ENCODE results near the gene HBZ. TPM values are rescaled to one million over a fixed set of nuclear protein-coding genes. Genes with fewer than 3 reads are reported as not detected.
A peak's percentile ranks its signal among the peaks of the same experiment; 100 is the strongest.

HBZ gene
- total and polyA plus RNA-seq, 9 of the 15 experiments (the other 6 are each of a cell fraction or from before 2014, with no cell fraction given), result 58.0 to 610 (median 113) TPM

DNA sequence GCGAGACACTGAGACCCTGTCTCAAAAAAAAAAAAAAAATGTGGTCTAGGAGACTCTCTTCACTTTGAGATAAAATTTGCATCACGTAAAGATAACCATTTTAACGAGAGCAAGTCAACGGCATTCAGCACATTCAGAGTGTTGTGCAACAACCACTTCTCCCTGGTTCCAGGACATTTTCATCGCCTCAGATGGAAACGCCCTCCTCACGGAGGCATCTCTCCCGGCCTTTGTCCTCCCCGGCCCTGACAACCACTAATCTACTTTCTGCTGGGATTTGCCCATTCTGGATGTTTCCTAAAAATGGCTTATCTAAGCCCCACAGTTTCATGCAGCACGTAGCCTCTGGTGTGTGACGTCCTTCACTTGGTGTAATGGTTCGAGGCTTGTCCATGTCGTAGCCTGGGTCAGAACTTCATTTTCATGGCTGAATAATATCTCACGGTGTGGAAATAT, 7.6 kb upstream of the HBZ start (continued):
- no peak for TF ChIP-seq IRF2 (CRISPR knock-in tag; IDR thresholded peaks at IDR 0.05)
- TF ChIP-seq, protein P1, sequence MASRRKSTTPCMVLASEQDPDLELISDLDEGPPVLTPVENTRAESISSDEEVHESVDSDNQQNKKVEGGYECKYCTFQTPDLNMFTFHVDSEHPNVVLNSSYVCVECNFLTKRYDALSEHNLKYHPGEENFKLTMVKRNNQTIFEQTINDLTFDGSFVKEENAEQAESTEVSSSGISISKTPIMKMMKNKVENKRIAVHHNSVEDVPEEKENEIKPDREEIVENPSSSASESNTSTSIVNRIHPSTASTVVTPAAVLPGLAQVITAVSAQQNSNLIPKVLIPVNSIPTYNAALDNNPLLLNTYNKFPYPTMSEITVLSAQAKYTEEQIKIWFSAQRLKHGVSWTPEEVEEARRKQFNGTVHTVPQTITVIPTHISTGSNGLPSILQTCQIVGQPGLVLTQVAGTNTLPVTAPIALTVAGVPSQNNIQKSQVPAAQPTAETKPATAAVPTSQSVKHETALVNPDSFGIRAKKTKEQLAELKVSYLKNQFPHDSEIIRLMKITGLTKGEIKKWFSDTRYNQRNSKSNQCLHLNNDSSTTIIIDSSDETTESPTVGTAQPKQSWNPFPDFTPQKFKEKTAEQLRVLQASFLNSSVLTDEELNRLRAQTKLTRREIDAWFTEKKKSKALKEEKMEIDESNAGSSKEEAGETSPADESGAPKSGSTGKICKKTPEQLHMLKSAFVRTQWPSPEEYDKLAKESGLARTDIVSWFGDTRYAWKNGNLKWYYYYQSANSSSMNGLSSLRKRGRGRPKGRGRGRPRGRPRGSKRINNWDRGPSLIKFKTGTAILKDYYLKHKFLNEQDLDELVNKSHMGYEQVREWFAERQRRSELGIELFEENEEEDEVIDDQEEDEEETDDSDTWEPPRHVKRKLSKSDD (conservative IDR thresholded peaks at IDR 0.05; ENCODE audit: low read length), result no peak
- no peak for TF ChIP-seq ETV1 (tag; conservative IDR thresholded peaks at IDR 0.05; ENCODE audit: low read depth)
- TF ChIP-seq CTBP1 (IDR thresholded peaks at IDR 0.05; ENCODE audit: borderline replicate concordance), result peak; percentile 81; the same call in 1 of the 2 replicates
- TF ChIP-seq, protein P2, sequence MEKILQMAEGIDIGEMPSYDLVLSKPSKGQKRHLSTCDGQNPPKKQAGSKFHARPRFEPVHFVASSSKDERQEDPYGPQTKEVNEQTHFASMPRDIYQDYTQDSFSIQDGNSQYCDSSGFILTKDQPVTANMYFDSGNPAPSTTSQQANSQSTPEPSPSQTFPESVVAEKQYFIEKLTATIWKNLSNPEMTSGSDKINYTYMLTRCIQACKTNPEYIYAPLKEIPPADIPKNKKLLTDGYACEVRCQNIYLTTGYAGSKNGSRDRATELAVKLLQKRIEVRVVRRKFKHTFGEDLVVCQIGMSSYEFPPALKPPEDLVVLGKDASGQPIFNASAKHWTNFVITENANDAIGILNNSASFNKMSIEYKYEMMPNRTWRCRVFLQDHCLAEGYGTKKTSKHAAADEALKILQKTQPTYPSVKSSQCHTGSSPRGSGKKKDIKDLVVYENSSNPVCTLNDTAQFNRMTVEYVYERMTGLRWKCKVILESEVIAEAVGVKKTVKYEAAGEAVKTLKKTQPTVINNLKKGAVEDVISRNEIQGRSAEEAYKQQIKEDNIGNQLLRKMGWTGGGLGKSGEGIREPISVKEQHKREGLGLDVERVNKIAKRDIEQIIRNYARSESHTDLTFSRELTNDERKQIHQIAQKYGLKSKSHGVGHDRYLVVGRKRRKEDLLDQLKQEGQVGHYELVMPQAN (IDR thresholded peaks at IDR 0.05; ENCODE audit: borderline replicate concordance), result 0 out of 2 replicates have a peak, but pooled peaks have one; percentile 11
- TF ChIP-seq, protein P3, sequence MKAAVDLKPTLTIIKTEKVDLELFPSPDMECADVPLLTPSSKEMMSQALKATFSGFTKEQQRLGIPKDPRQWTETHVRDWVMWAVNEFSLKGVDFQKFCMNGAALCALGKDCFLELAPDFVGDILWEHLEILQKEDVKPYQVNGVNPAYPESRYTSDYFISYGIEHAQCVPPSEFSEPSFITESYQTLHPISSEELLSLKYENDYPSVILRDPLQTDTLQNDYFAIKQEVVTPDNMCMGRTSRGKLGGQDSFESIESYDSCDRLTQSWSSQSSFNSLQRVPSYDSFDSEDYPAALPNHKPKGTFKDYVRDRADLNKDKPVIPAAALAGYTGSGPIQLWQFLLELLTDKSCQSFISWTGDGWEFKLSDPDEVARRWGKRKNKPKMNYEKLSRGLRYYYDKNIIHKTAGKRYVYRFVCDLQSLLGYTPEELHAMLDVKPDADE (conservative IDR thresholded peaks at IDR 0.05; ENCODE audit: control insufficient read depth, low read depth, low read length), result no peak
- TF ChIP-seq TOE1 (IDR thresholded peaks at IDR 0.05; ENCODE audit: borderline replicate concordance), result no peak
- TF ChIP-seq TOE1 (CRISPR knock-in tag; IDR thresholded peaks at IDR 0.05; ENCODE audit: borderline replicate concordance, low read depth), result no peak
- TF ChIP-seq TAF1 (IDR thresholded peaks at IDR 0.05; ENCODE audit: control insufficient read depth, extremely low read depth, insufficient read depth, low read length, severe bottlenecking), result no peak
- no peak for TF ChIP-seq ZNF695 (CRISPR knock-in tag; IDR thresholded peaks at IDR 0.05)
- peak; percentile 53 for TF ChIP-seq EP400 (IDR thresholded peaks at IDR 0.05)
- TF ChIP-seq, protein P4, sequence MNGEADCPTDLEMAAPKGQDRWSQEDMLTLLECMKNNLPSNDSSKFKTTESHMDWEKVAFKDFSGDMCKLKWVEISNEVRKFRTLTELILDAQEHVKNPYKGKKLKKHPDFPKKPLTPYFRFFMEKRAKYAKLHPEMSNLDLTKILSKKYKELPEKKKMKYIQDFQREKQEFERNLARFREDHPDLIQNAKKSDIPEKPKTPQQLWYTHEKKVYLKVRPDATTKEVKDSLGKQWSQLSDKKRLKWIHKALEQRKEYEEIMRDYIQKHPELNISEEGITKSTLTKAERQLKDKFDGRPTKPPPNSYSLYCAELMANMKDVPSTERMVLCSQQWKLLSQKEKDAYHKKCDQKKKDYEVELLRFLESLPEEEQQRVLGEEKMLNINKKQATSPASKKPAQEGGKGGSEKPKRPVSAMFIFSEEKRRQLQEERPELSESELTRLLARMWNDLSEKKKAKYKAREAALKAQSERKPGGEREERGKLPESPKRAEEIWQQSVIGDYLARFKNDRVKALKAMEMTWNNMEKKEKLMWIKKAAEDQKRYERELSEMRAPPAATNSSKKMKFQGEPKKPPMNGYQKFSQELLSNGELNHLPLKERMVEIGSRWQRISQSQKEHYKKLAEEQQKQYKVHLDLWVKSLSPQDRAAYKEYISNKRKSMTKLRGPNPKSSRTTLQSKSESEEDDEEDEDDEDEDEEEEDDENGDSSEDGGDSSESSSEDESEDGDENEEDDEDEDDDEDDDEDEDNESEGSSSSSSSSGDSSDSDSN (IDR thresholded peaks at IDR 0.05; ENCODE audit: borderline replicate concordance in 1 of 2, low read depth in 2 of 2, low read length in 2 of 2), result no peak
- peak; percentile 68 for TF ChIP-seq SOX6 (IDR thresholded peaks at IDR 0.05)
- TF ChIP-seq L3MBTL2 (IDR thresholded peaks at IDR 0.05), result peak; percentile 48; the same call in 1 of the 2 replicates
- TF ChIP-seq HDAC1 (IDR thresholded peaks at IDR 0.05), result peak in 1 of 2 experiments; percentile 80; a peak in 2 of 4 replicates
- TF ChIP-seq, protein P5, sequence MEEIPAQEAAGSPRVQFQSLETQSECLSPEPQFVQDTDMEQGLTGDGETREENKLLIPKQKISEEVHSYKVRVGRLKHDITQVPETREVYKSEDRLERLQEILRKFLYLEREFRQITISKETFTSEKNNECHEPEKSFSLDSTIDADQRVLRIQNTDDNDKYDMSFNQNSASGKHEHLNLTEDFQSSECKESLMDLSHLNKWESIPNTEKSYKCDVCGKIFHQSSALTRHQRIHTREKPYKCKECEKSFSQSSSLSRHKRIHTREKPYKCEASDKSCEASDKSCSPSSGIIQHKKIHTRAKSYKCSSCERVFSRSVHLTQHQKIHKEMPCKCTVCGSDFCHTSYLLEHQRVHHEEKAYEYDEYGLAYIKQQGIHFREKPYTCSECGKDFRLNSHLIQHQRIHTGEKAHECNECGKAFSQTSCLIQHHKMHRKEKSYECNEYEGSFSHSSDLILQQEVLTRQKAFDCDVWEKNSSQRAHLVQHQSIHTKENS (CRISPR knock-in tag; IDR thresholded peaks at IDR 0.05), result no peak
- no peak for TF ChIP-seq ZFP30 (CRISPR knock-in tag; IDR thresholded peaks at IDR 0.05; ENCODE audit: borderline replicate concordance)
- TF ChIP-seq ZNF146 (CRISPR knock-in tag; IDR thresholded peaks at IDR 0.05; ENCODE audit: unreplicated experiment), result peak; percentile 95
- TF ChIP-seq TAL1 (IDR thresholded peaks at IDR 0.05), result peak; percentile 69
